HG02588 (cell line): ENCODE data around the gene IZUMO1.
"Not testable (repeated sequence)": the region's sequence is repeated elsewhere in the genome, so short reads cannot be mapped to it uniquely, and the experiment has no call there.

Experiments used
- ATAC-seq: cut with Tn5 transposase; IDR thresholded peaks from one replicate; pipeline ENCODE4 v1.9.1; 2021; ENCODE audit warnings: mild to moderate bottlenecking, moderate library complexity; ENCODE audit not compliant: unreplicated experiment

Gene IZUMO1

GRCh38 chr19:48746738-48747575, at the start of gene IZUMO1:
IZUMO1 (minus strand) TSS chr19:48746909; CDS start chr19:48745859, 1,050 bp downstream.
- ATAC-seq = no peak

- ATAC-seq = no peak
Observed at GRCh38 chr19:48795685-48796070, 49.0 kb upstream of the IZUMO1 start.

GRCh38 chr19:48795055-48795684, 48.5 kb upstream of the IZUMO1 start:
- peak; percentile 78 for ATAC-seq

GRCh38 chr19:48794291-48794690, 47.6 kb upstream of the IZUMO1 start:
- ATAC-seq = no peak

GRCh38 chr19:48793271-48793670, 46.6 kb upstream of the IZUMO1 start:
- ATAC-seq = no peak

GRCh38 chr19:48787331-48787730, 40.6 kb upstream of the IZUMO1 start:
- not testable (repeated sequence) for ATAC-seq

GRCh38 chr19:48786422-48786821, 39.7 kb upstream of the IZUMO1 start:
- not testable (repeated sequence) for ATAC-seq

GRCh38 chr19:48784527-48784926, 37.8 kb upstream of the IZUMO1 start:
- ATAC-seq = no peak

- ATAC-seq = no peak
Observed at GRCh38 chr19:48780631-48781391, 34.1 kb upstream of the IZUMO1 start.

GRCh38 chr19:48779636-48780035, 32.9 kb upstream of the IZUMO1 start:
- ATAC-seq = no peak

GRCh38 chr19:48777720-48778119, 31.0 kb upstream of the IZUMO1 start:
- ATAC-seq = no peak

GRCh38 chr19:48777139-48777538, 30.4 kb upstream of the IZUMO1 start:
- no peak for ATAC-seq

GRCh38 chr19:48772503-48772953, 25.8 kb upstream of the IZUMO1 start:
- ATAC-seq = no peak

- ATAC-seq = no peak
Observed at GRCh38 chr19:48770734-48771472, 24.2 kb upstream of the IZUMO1 start.

- ATAC-seq = no peak
Observed at GRCh38 chr19:48770266-48770665, 23.6 kb upstream of the IZUMO1 start.

GRCh38 chr19:48768994-48769713, 22.4 kb upstream of the IZUMO1 start:
- ATAC-seq = no peak

- ATAC-seq = not testable (repeated sequence)
Observed at GRCh38 chr19:48768171-48768753, 21.6 kb upstream of the IZUMO1 start.

- not testable (repeated sequence) for ATAC-seq
Observed at GRCh38 chr19:48765816-48766215, 19.1 kb upstream of the IZUMO1 start.

- no peak for ATAC-seq
Observed at GRCh38 chr19:48760504-48761205, 13.9 kb upstream of the IZUMO1 start.
